ENCODE measurements around the gene RANBP3.

RANBP3 gene

GRCh38 chr19:5950741-5951140 lies 27.2 kb downstream of the RANBP3 start:
- DNase-seq (ENCODE audit: low read depth in 2 of 2): no peak

GRCh38 chr19:5949792-5950305 lies 28.1 kb downstream of the RANBP3 start:
- DNase-seq (ENCODE audit: low read depth in 2 of 2): peak in 1 of 2 donors; percentile 18

GRCh38 chr19:5948752-5949564 lies 29.0 kb downstream of the RANBP3 start:
- no peak for DNase-seq (ENCODE audit: low read depth in 2 of 2)

- DNase-seq (ENCODE audit: low read depth in 2 of 2): no peak
These were observed 30.5 kb downstream of the RANBP3 start for GRCh38 chr19:5947435-5947834.

- no peak for DNase-seq (ENCODE audit: low read depth in 2 of 2)
These were observed 34.3 kb downstream of the RANBP3 start for GRCh38 chr19:5943623-5944022.

GRCh38 chr19:5943045-5943444 lies 34.9 kb downstream of the RANBP3 start:
- DNase-seq (ENCODE audit: low read depth in 2 of 2): no peak

GRCh38 chr19:5941673-5942072 lies 36.3 kb downstream of the RANBP3 start:
- DNase-seq (ENCODE audit: low read depth in 2 of 2): no peak

GRCh38 chr19:5940260-5941208 lies 37.4 kb downstream of the RANBP3 start:
- DNase-seq (ENCODE audit: low read depth in 2 of 2): no peak

- no peak for DNase-seq (ENCODE audit: low read depth in 2 of 2)
These were observed 40.4 kb downstream of the RANBP3 start for GRCh38 chr19:5937550-5937949.

- no peak for DNase-seq (ENCODE audit: low read depth in 2 of 2)
These were observed 41.7 kb downstream of the RANBP3 start for GRCh38 chr19:5936292-5936592.

- DNase-seq (ENCODE audit: low read depth in 2 of 2): no peak
These were observed 42.3 kb downstream of the RANBP3 start for GRCh38 chr19:5935473-5936291.

- DNase-seq (ENCODE audit: low read depth in 2 of 2): no peak
These were observed 43.0 kb downstream of the RANBP3 start for GRCh38 chr19:5934774-5935472.

GRCh38 chr19:5934069-5934401 lies 43.9 kb downstream of the RANBP3 start:
- no peak for DNase-seq (ENCODE audit: low read depth in 2 of 2)

GRCh38 chr19:5933391-5934068 lies 44.4 kb downstream of the RANBP3 start:
- DNase-seq (ENCODE audit: low read depth in 2 of 2): no peak

GRCh38 chr19:5932609-5933262 lies 45.2 kb downstream of the RANBP3 start:
- DNase-seq (ENCODE audit: low read depth in 2 of 2): no peak

- no peak for DNase-seq (ENCODE audit: low read depth in 2 of 2)
These were observed 45.8 kb downstream of the RANBP3 start for GRCh38 chr19:5932146-5932545.

GRCh38 chr19:5931251-5931650 lies 46.7 kb downstream of the RANBP3 start:
- DNase-seq (ENCODE audit: low read depth in 2 of 2): no peak

- DNase-seq (ENCODE audit: low read depth in 2 of 2): no peak
These were observed 48.3 kb downstream of the RANBP3 start for GRCh38 chr19:5929625-5930024.

- no peak for DNase-seq (ENCODE audit: low read depth in 2 of 2)
These were observed 48.8 kb downstream of the RANBP3 start for GRCh38 chr19:5929179-5929578.

GRCh38 chr19:5927441-5927821 lies 50.5 kb downstream of the RANBP3 start:
- DNase-seq (ENCODE audit: low read depth in 2 of 2): no peak
